ENCODE measurements around the gene CYSTM1.

The CYSTM1 gene

DNA sequence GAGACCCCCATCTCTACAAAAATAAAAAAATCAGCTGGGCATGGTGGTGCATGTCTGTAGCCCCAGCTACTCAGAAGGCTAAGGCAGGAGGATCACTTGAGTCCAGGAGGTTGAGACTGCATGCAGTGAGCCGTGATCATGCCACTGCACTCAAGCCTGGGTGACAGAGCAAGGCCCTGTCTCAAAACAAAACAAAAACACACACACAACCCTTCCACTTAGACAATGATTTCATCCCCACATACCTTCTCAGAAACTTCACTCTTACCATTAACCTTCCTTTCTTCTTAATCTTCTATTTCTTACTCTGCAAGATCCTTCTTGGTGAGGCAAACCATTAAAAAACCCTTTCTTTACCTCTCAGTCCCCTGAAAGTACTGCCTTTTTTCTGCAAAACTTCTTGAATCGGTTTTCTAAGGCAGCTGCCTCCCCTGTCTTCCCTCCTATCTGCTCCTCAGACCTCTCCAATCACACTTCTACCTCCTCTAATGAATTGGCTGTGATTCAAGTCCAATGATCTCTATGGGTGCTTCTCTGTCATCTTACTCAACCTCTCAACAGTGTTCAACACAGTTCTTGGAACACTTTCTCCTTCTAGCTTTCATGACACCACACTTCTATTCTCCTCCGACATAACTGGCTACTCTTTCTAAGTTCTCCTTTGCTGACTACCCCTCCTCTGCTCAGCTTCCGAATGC lies 80.6 kb downstream of the CYSTM1 start:
- no peak for DNase-seq (ENCODE audit: low read depth in 2 of 2)

DNA sequence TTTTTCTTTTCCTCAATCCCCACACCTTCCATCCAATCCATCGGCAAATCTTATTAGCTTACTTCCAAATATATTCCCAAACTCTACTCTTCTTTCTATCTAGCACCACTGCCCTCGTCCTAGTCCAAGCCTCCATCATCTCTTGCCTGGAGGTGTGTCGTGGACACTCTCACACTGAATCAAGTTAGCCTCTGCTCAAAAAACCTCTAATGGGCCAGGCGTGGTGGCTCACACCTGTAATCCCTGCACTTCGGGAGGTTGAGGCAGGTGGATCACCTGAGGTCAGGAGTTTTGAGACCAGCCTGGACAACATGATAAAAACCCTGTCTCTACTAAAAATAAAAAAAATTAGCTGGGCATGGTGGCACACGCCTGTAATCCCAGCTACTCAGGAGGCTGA lies 81.7 kb downstream of the CYSTM1 start:
- DNase-seq (ENCODE audit: low read depth in 2 of 2): no peak

DNA sequence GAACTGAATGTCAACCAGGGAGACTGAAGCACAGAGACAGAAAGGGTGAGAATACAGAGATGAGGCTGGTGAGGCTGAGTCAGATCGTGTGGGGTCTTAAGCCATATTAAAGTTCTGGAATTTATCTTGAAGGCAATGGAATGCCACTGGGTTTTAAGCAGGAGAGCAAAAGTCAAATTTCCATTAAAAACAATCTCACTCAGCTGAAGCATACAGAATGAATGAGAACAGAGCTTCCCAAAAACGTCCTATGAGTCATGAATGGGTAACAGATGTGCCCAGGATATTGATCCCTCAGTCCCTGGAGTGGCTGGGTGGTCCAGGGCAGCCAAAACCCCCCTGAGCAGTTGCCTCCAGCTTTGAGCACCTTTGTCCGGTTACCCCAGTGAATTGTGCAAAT lies 83.0 kb downstream of the CYSTM1 start:
- DNase-seq (ENCODE audit: low read depth in 2 of 2): no peak

DNA sequence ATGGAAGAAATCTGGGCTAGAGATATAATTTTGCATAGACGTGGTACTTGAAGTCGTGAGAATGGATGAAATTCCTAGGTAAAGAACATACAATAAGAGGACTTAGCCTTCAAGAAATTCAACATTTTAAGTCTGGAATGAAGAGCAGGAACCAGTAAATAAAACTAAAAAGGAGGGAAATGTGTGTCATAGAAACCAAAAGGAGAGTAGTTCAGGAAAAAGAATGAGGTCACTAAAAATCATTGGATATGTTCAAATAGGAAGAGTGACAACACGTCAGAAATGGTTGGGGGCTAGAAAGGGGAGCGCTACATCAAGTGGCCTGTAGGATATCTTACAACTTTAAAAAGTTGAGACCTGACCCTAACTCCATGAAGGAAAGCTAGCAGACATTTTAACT lies 83.9 kb downstream of the CYSTM1 start:
- DNase-seq (ENCODE audit: low read depth in 2 of 2): no peak

DNA sequence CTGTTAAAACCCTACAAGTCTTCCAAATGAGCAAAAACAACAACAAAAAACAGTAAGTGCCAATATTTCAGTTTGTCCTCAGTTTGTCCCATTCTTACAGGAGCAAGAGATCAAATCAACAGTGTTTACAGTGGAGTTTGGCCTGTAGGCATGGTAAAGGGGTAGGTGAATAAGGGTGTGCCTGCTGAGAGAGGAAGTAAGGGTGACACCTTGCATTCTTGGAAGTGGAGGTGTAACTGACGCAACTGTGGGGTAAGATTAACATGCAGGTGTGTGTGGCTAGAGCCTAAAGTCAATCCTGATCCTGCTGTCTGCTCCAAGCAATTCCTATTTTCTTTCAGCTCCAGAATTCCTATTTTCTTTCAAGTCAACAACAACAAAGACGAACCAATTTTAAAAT lies 84.5 kb downstream of the CYSTM1 start:
- no peak for DNase-seq (ENCODE audit: low read depth in 2 of 2)

DNA sequence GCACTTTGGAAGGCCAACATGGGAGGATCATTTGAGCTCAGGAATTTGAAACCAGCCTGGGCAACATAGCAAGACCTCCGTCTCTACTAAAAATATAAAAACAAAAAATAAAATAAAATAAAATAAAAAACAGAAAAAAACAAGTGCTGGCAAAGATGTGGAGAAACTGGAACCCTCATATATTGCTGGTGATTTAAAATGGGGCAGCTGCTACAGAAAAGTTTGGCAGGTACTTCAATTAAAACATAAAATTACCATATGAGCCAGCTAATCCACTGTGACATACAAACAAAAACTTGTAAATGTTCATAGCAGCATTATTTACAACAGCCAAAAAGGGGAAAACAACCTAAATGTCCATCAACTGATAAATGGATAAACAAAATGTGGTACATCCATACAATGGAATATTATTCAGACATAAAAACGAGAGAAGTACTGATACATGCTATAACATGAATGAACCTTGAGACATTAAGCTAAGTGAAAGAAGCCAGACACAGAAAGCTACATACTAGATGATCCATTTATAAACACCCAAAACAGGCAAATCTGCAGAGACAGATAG lies 85.2 kb downstream of the CYSTM1 start:
- no peak for DNase-seq (ENCODE audit: low read depth in 2 of 2)

DNA sequence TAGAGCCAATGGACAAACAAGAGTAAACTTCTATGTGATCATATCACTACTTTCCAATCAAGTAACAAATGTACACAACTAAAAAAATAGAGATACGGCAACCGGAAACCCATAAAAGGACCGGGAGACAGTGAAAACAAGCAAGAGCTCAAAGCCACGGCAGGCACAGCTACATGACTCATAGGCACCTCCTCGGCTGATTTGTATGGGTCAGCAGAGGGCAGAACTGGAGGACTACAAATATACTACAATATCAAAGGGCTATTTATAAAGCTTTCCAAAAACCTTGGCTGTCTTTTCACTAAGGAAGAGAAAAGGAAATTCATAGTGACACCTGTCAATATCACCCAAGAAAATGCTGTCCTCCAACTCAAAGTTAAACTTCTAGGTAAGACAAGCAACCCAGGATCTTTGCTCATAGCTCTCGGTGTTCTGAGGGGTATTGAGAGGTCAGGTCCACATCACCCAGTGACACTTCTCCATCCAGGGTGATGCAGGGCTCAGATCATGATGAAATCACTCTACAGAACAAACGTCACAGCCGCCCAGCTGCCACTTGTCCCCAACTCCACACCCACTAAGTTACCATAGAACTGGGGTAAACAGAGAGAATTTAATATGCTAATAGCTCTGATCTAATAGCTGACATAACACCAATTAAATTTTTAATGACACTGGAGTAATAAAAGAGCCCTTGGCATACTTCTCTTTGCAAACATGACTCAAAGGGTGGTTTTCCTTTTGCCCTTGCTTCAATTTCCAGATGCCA lies 86.6 kb downstream of the CYSTM1 start:
- DNase-seq (ENCODE audit: low read depth in 2 of 2): no peak

DNA sequence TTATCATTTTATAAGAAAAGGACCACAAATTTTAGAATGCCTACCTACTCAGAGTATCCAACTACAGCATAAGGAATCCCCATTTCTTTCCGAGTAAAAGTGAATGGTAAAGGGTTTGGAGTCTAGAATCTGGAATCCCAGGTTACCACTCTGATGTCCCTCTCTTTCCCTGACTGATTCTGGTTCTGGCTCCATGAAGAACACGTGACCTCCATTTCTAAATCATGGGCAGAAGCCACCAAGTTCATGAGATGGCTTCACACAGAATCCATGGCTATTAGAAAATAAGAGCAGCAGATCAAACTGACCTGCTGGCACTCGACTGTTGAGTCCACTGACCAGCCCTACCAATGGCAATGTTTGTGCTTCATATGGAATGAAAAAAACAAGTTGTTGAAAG lies 87.2 kb downstream of the CYSTM1 start:
- DNase-seq (ENCODE audit: low read depth in 2 of 2): no peak

DNA sequence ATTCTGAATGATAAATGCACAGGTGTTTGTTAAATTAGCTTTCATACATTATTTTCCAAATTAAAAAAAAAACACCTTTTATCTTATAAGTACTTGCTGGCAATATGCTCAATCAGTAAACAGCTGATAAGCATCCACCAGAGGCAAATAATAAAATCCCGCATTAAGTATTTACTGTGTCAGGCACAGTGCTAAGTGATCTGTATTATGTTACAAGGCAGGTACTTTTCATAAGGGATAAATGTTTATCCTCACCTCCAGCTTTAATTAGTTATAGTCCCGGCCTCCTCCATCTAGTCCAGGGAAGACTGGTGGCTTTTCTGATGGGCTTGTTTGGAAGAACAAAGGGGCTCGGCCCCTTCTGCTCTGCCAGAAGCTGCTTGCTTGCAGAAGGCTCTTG lies 87.9 kb downstream of the CYSTM1 start:
- DNase-seq (ENCODE audit: low read depth in 2 of 2): no peak

DNA sequence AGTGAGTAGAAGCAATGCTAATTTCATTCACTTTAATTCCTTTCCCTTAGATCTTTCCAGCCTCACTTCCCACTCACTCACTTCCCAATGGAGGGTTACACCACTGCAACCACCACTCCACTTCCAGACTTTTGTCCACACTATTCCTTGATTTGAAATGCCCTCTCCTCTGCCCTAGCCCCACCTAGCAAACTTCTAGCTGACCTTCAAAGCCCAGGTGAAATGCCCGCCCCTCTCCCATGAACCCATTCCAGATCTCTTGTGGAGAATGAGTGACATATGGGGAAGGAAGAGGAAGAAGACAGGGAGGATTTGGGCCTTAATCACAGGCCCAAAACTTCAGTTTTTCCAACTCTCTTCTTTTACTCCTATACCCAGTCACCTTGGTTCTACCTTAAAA lies 90.9 kb downstream of the CYSTM1 start:
- DNase-seq (ENCODE audit: low read depth in 2 of 2): no peak

DNA sequence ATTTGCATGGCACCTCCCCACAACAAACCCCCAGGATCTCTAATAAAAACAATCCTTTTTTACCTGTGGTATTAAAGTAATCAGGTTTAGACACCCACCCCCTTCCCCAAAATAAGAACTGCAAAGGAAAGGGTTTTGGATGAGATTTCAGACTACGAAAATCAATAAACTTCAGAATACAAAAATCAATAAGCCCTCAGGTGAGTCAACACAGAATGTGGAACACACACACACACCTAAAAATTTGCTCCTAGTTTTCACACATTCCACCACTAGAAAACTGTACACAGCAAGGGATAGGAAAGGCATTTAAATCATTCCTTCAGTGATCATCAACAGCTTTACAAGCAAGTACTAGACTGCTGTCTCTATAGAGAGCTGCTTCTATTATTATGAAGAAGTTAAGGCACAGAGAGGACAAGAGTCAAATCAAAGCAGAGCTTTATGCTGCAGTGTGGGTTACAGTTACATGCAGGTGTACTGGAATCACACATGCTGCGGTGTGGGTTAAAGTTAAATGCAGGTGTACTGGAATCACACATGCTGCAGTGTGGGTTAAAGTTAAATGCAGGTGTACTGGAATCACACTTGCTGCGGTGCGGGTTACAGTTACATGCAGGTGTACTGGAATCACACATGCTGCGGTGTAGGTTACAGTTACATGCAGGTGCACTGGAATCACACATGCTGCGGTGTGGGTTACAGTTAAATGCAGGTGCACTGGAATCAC lies 91.6 kb downstream of the CYSTM1 start:
- DNase-seq (ENCODE audit: low read depth in 2 of 2): no peak

DNA sequence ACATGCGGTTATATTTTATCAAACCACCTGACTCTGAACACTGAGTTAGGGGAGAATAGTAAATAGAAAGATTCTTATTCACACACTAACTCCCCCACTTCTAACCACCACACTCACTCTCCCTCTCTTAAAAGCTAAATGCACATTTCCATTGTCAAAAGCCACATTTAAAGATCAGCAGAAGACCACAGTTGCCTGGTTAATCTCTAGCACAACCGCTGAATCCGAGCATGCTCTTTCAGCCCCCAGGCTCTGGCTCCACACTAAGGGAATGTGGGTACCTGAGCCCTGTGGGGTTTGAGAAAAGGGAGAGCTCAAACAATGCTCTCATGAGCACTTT lies 92.2 kb downstream of the CYSTM1 start:
- DNase-seq (ENCODE audit: low read depth in 2 of 2): no peak

DNA sequence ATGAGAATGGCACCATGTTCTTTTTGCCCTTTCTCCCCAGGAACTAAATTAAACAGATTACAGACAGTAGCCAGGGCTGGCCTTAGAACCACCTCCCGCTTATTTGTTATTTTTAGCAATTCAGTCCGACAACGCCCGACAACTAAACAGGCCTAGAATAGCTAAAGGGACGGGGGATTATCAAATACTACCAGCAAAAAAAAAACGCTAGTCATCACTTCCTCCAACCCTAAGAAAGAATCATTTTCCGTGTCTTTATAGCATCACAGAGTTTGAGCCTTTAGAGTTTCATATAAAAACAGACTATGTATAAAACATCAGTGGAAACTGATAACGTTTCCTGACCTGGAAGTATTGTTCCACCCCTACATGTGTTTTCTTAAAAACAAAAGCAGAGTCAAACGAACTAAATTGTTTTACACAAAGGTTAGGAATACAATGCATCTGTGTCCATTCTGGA lies 92.6 kb downstream of the CYSTM1 start:
- DNase-seq (ENCODE audit: low read depth in 2 of 2): no peak

DNA sequence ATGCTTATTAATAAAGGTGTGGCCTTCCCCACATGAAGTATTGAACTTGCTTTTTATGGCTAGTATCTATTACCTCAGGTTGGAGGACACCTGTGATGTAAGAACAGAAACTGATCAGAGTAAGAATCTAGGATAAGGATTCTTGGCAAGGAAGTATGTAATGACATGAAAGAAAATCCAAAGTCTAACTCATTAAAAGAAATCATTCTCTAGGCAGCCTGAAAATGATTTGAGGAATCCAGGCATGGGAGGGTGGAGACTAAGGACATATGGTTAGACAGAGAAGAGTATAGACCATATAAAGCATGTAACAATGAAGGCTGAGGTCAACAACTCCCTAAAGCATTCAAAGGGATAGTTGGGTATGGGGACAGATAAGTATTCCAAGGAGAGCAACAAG lies 95.0 kb downstream of the CYSTM1 start:
- DNase-seq (ENCODE audit: low read depth in 2 of 2): no peak

DNA sequence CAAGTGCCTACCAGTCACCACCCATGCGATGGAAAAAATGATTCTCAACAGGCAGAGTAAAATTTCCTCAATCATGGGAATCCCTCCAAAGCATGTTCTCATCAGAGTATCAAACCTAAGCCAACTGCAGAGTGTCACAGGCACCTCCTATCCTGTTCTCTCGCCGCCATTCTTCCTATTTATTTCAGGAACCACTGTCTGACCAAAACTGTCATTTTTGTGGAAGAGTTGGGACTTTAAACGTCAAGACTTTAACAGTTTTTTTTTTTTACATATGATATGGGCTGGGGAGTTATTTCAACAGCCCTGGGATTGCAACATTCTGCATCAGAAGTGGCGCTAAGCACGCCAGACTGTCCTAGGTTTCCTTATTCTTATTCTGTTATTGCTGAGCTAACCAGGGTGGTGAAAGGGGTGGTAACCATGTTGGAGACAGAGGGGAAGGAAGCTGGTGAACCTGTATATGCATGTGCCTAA lies 98.5 kb downstream of the CYSTM1 start:
- no peak for DNase-seq (ENCODE audit: low read depth in 2 of 2)

DNA sequence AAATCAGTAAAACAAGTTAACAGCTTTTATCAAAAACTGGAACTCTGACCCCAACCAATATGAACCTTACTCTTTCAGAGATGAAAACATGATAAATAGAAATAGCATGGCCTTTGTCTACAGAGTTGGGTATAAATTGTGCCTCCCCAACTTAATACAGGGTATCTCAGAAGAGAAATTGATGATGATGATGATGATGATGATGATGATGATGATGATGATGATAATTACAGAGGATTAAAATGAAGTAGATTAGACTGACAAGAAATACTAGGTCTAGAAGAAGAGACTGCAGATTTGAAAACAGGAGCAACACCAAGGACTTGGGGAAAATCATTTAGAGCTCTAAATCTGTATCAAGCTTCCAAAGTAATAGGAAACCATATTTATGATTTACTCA lies 100.8 kb downstream of the CYSTM1 start:
- DNase-seq (ENCODE audit: low read depth in 2 of 2): no peak

DNA sequence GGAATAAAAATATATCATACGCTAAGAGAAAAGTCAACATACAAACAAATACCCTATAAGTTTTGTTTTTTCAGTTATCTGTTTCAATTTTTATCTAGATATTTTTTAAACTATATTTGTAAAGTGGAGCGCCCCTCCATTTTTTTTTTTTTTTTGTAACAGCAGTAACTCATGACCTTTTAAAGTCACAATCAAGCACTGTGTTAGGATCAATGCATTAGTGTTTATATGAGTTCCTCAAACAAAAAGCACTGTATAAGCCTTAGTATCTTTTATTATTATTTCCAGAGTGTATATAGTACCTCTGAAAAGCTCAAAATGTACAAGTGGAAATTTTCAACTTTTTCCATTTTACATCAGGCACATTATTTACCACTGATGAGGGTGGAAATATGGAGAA lies 107.3 kb downstream of the CYSTM1 start:
- no peak for DNase-seq (ENCODE audit: low read depth in 2 of 2)

DNA sequence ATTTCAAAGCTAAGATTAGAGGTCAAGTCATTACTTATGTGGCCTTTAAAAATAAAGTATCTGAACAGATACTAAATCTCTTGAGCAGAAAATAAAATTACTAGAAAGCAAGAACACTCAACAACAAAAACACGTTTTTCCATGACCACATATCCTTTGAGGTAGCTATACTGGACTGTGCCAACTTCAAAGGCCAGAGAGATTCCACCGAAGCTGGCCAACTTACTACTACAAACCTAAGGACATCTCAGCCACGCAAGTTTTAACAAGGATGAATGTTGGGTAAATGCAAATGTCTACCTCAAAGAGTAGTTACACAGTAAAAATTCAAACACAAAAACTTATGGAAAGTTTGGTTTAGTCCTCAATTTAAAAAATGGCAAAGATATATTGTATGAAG lies 109.0 kb downstream of the CYSTM1 start:
- DNase-seq (ENCODE audit: low read depth in 2 of 2): no peak

DNA sequence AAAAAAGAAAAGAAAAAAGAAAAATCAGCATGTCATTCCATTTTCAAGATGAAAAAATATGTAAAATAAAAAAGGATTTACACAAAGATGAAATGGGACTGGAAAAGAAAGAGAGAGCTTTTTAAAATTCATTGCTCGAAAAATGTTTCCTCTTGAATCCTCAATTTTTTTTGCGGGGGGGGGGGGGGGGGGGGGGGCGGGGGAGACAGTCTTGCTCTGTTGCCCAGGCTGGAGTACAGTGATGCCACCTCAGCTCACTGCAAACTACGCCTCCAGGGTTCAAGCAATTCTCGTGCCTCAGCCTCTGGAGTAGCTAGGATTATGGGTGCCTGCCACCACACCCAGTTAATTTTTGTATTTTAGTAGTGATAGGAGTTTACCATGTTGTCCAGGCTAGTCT lies 111.4 kb downstream of the CYSTM1 start:
- DNase-seq (ENCODE audit: low read depth in 2 of 2): no peak

DNA sequence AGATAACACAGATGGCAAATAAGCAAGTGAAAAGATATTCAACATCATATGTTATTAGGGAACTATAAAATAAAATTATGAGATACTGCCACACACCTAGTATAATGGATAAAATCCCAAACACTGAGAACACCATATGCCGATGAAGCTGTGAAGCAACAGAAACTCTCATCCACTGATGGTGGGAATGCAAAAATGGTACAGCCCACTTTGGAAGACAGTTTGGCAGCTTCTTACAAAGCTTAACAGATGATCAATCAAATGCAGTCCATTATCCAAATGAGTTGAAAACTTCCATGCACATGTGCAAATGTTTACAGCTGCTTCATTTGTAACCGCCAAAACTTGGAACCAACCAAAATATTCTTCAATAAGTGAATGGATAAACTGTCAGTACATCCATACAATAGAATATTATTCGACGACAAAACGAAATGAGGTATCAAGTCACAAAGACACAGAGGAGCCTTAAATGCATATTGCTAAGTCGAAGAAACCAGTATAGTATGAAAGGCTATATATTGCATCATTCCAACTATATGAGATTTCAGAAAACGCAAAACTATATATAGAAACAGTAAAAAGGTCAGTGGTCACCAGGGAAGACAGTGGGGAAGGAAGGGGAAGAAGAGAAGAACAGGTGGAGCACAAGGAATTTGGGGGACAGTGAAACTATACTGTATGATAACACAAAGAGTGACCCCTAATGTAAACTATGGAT lies 113.0 kb downstream of the CYSTM1 start:
- no peak for DNase-seq (ENCODE audit: low read depth in 2 of 2)

DNA sequence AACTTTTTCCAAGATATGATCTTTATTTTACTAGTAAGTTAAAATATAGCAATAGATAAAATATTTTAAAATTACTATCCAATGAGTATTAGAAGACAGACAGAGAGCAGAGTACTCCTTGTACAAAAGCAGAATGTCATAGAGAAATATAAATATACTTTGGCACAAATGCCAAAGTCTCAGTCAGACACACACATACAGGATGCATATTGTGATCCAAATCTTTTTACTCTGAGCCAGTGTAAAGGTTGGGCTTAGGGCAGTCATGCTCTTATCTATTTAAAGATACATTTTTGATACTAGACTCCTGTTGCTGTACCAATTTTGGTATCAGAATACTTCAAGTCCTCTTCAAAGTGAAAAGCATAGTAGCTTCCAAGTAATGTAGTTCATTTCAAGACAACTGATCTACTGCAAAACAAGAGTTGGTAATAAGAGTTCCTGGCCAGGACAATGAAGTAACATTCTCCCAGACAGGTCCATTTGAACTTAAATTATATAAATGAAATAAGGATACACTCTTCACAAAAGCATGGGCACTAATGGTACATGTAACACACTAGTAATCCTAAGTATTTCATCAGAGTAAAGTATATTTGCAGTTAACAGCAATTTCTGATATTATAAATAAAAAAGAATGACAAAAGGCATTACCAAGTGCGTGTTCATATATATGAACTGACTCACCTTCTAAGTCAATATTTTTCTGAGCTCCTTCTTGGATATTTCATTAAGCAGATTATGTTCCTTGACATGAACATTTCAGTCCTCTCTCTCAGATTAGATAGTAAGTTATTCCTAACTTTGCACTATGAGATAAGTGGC lies 117.4 kb downstream of the CYSTM1 start:
- no peak for DNase-seq (ENCODE audit: low read depth in 2 of 2)

All from stimulated activated CD8-positive, alpha-beta memory T cell treated with anti-CD3 and anti-CD28 coated beads, Interleukin-2, amount 100 ng/mL, for 1 hour (primary cell).